K562 (cell line): ENCODE results near the gene ZNF672. TPM values are rescaled to one million over a fixed set of nuclear protein-coding genes. Genes with fewer than 3 reads are reported as not detected.

Source experiments
- CBFB ChIP-seq: sonication (generic); formaldehyde crosslinking; IDR thresholded peaks from 2 replicates; pipeline ENCODE4 v1.4.0; 2020; ENCODE audit warnings: mild to moderate bottlenecking, missing genetic modification reagents
- CUX1 ChIP-seq: fragments of 200-800 bp; sonication (Bioruptor generic); IDR thresholded peaks from 2 replicates; pipeline ENCODE4 v1.6.1; 2016; ENCODE audit warnings: missing genetic modification characterization, missing compliant biosample characterization
- E2F5 ChIP-seq: sonication (generic); formaldehyde crosslinking; IDR thresholded peaks from 2 replicates; pipeline ENCODE4 v1.8.0; 2022; ENCODE audit warnings: mild to moderate bottlenecking, missing genetic modification reagents
- MAFG ChIP-seq: fragments of 450-650 bp; conservative IDR thresholded peaks from 2 replicates; pipeline ENCODE4 v1.6.1; 2016; ENCODE audit warnings: missing genetic modification characterization, missing compliant biosample characterization
- NRF1 ChIP-seq, 2 experiments: fragments of 450-650 bp; IDR thresholded peaks in 1 of 2; conservative IDR thresholded peaks in 1 of 2; 2 replicates each; pipeline ENCODE4 v1.6.1; 2014; ENCODE audit warnings: mild to moderate bottlenecking in 2 of 2
- PHF8 ChIP-seq: fragments of 200-600 bp; sonication (generic); IDR thresholded peaks from 2 replicates; pipeline ENCODE4 v1.6.1; 2012; ENCODE audit warnings: mixed run types, mild to moderate bottlenecking, inconsistent platforms, low read length, moderate library complexity, borderline replicate concordance
- SUPT5H ChIP-seq: fragments of 450-650 bp; IDR thresholded peaks from 2 replicates; pipeline ENCODE4 v1.6.1; 2016
- TAF1 ChIP-seq: IDR thresholded peaks from 2 replicates; pipeline ENCODE4 v1.6.1; 2011; ENCODE audit warnings: mild to moderate bottlenecking, low read length, moderate library complexity; ENCODE audit not compliant: insufficient read depth, control insufficient read depth, severe bottlenecking; ENCODE audit errors: extremely low read depth
- ZBTB40 ChIP-seq, 2 experiments: fragments of 450-650 bp in 1 of 2; sonication (generic) in 1 of 2; formaldehyde crosslinking in 1 of 2; IDR thresholded peaks; 2 replicates each; pipeline versions ENCODE4 v1.7.1 to v1.9.0; 2016 to 2022; ENCODE audit warnings: inconsistent platforms in 1 of 2, mild to moderate bottlenecking in 1 of 2, missing genetic modification reagents in 1 of 2
- ZFP30 ChIP-seq: fragments of 250-450 bp; sonication (Bioruptor Pico); IDR thresholded peaks from 2 replicates; pipeline ENCODE4 v1.8.0; 2022; ENCODE audit warnings: moderate library complexity, mild to moderate bottlenecking, inconsistent platforms, borderline replicate concordance
- ZNF766 ChIP-seq: fragments of 200-800 bp; sonication (Bioruptor generic); conservative IDR thresholded peaks from 2 replicates; pipeline ENCODE4 v1.6.1; 2016; ENCODE audit warnings: missing genetic modification characterization, missing compliant biosample characterization
- polyA plus RNA-seq, 8 experiments: library from polyadenylated mRNA; depleted of rRNA in 4 of 8; stranded (reverse) in 5 of 8; unstranded in 3 of 8; fragments of >200 nt; fragmentation: Nextera tagmentation in 2 of 8; fragmentation: Illumina TruSeq in 1 of 8; extraction: Ambion mirVana in 2 of 8; extraction: Trizol in 1 of 8; gene quantifications; 2 replicates each; pipeline versions ENCODE4 v1.2.1 to v1.2.3, GENCODE V29; 2011 to 2014; ENCODE audit warnings: inconsistent platforms in 1 of 8, missing spikeins in 1 of 8
- total RNA-seq, 7 experiments: library from RNA; depleted of rRNA in 6 of 7; stranded (reverse); fragments of >200 nt in 6 of 7; fragmentation: Illumina TruSeq in 2 of 7; extraction: Trizol in 2 of 7; gene quantifications; 2 replicates each; pipeline versions ENCODE4 v1.2.1 to v1.2.3, GENCODE V29; 2011 to 2021; ENCODE audit warnings: low replicate concordance in 1 of 7

The ZNF672 gene
- total and polyA plus RNA-seq, 9 of the 15 experiments (the other 6 are each of a cell fraction or from before 2014, with no cell fraction given), result 1.9 to 57.9 (median 24.1) TPM

GRCh38 chr1:248886237-248886895, 48.3 kb downstream of the ZNF672 start (continued):
- TF ChIP-seq ZNF766 (no peak), ZFP30 (CRISPR knock-in tag) (no peak), TAF1 (no peak), CBFB (no peak), ZBTB40 (IDR thresholded peaks at IDR 0.05) (no peak), ZBTB40 (CRISPR knock-in tag; IDR thresholded peaks at IDR 0.05) (no peak), E2F5 (CRISPR knock-in tag) (no peak), MAFG (tag) (no peak), NRF1 (conservative IDR thresholded peaks at IDR 0.05 in 1 of 2, IDR thresholded peaks at IDR 0.05 in 1 of 2) (no peak), PHF8 (no peak), CUX1 (CRISPR knock-in tag) (no peak), SUPT5H (no peak)
